Esophagus squamous epithelium (tissue), 4 donors: ENCODE results near the gene ACP6.

Source experiments
- POLR2A ChIP-seq, 4 donors: fragments of 450-650 bp; IDR thresholded peaks; one replicate each; pipeline ENCODE4 v1.6.1; 2017; ENCODE audit warnings: antibody characterized with exemption in 4 of 4, mild to moderate bottlenecking in 4 of 4, moderate library complexity in 3 of 4
- TF ChIP-seq, protein P1 (sequence below), 6 experiments: fragments of 450-650 bp in 4 of 6; fragments of 200-600 bp in 2 of 6; sonication (generic) in 2 of 6; IDR thresholded peaks; one replicate each; pipeline ENCODE4 v1.5.1; 2016 to 2019; ENCODE audit warnings: antibody characterized with exemption in 6 of 6, mild to moderate bottlenecking in 4 of 6, moderate library complexity in 4 of 6

DNA sequence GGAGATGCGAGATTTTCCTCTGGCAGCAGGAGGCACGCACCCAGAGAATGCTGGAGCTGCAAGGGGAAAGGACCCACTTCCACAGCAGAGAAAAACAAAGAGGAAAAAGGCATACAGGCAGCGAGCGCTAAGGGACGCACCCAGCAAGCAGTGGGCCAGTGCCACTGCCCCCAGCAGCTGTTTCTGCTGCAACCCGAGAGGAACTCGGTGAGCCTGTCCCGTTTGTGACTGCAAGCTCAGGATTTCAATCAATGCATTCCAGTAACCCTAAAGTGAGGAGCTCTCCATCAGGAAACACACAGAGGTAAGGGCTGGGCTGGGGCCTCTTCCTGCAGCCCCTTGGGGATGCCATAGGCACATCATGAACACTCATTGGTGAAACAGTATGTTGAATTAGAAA, 58.7 kb downstream of the ACP6 start:
- TF ChIP-seq, protein P1, sequence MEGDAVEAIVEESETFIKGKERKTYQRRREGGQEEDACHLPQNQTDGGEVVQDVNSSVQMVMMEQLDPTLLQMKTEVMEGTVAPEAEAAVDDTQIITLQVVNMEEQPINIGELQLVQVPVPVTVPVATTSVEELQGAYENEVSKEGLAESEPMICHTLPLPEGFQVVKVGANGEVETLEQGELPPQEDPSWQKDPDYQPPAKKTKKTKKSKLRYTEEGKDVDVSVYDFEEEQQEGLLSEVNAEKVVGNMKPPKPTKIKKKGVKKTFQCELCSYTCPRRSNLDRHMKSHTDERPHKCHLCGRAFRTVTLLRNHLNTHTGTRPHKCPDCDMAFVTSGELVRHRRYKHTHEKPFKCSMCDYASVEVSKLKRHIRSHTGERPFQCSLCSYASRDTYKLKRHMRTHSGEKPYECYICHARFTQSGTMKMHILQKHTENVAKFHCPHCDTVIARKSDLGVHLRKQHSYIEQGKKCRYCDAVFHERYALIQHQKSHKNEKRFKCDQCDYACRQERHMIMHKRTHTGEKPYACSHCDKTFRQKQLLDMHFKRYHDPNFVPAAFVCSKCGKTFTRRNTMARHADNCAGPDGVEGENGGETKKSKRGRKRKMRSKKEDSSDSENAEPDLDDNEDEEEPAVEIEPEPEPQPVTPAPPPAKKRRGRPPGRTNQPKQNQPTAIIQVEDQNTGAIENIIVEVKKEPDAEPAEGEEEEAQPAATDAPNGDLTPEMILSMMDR (IDR thresholded peaks at IDR 0.05) = no peak
- no peak for TF ChIP-seq POLR2A (IDR thresholded peaks at IDR 0.05)
